Small intestine (tissue), 7 donors: ENCODE data around the gene CEP170. TPM values are rescaled to one million over a fixed set of nuclear protein-coding genes. Genes with fewer than 3 reads are reported as not detected.

Experiments
- DNase-seq, 2 donors: peaks; one replicate each; pipeline versions ENCODE4 v3.0.0 to v3.0.0-alpha.2; 2013
- FAIRE-seq: peaks from 2 replicates; lab custom pipeline; 2012; peaks lifted over from hg19 to GRCh38; lab: Jason Lieb, UNC
- H3K27ac ChIP-seq, 3 donors: one replicate each; pipeline ENCODE4 v1.5.1; 2013; ENCODE audit warnings: low read length in 2 of 3, mild to moderate bottlenecking in 2 of 3, control low read depth in 1 of 3, inconsistent platforms in 1 of 3, low read depth in 1 of 3, moderate library complexity in 1 of 3
- H3K27me3 ChIP-seq, 3 donors: one replicate each; pipeline ENCODE4 v1.6.1; 2013; ENCODE audit warnings: low read length in 3 of 3, inconsistent platforms in 1 of 3; ENCODE audit not compliant: control insufficient read depth in 3 of 3, insufficient read depth in 3 of 3
- H3K36me3 ChIP-seq, 3 donors: one replicate each; pipeline ENCODE4 v1.6.1; 2013; ENCODE audit warnings: low read length in 3 of 3, inconsistent platforms in 1 of 3, low read depth in 1 of 3, mild to moderate bottlenecking in 1 of 3, moderate library complexity in 1 of 3; ENCODE audit not compliant: control insufficient read depth in 3 of 3, insufficient read depth in 2 of 3
- H3K4me1 ChIP-seq, 3 donors: one replicate each; pipeline ENCODE4 v1.6.1; 2013; ENCODE audit warnings: low read length in 2 of 3, inconsistent platforms in 1 of 3, low read depth in 1 of 3, mild to moderate bottlenecking in 1 of 3, moderate library complexity in 1 of 3; ENCODE audit not compliant: control insufficient read depth in 3 of 3, insufficient read depth in 2 of 3
- H3K4me3 ChIP-seq, 3 donors: one replicate each; pipeline ENCODE4 v1.5.1; 2013; ENCODE audit warnings: low read length in 3 of 3, control low read depth in 1 of 3, inconsistent platforms in 1 of 3, low read depth in 1 of 3, mild to moderate bottlenecking in 1 of 3, moderate library complexity in 1 of 3
- H3K9me3 ChIP-seq, 2 donors: one replicate each; pipeline ENCODE4 v1.6.1; 2013; ENCODE audit warnings: low read depth in 1 of 2, low read length in 1 of 2; ENCODE audit not compliant: control insufficient read depth in 2 of 2, insufficient read depth in 1 of 2
- WGBS, 3 donors: extraction: QIAGEN DNeasy Blood & Tissue Kit; methylation state at CpG; one replicate each; pipeline ENCODE4 v1.1.7; 2013; 5-methylcytosine and 5-hydroxymethylcytosine counted together
- polyA plus RNA-seq, 4 donors: library from polyadenylated mRNA; stranded (reverse) in 3 of 4; unstranded in 1 of 4; fragments of 200-250 nt in 3 of 4; fragments of 120-200 nt in 1 of 4; gene quantifications; one replicate each; pipeline versions ENCODE4 v1.2.1 to v1.2.3, GENCODE V29; 2013
- donor health status: healthy with polysubstance abuse.
- donor health status: control.
- donor health status: control.
- donor health status: Bipolar disorder and iron deficiency.
- donor health status: healthy.

The CEP170 gene
- polyA plus RNA-seq, 4 donors: 1.1 to 12.9 (median 4.8) TPM

DNA sequence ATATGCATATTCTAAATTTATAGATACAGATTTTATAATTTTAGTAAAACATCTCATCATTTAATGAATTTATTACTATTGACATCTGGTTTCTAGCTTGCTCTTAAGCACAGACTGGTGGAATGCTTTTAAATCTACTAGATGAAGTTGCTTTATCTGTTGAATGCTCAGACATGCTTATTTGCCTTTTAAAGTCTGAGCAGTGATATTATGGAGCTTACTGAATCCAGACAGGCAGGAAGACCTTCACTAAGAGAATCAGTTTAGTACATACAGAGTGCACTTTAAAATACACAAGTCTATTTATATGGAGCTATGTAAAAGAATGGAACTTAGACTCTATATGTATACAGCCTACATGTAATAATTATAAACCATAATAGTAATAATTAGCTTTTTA is 17.3 kb upstream of the CEP170 start:
- Histone ChIP-seq H3K4me3 (no peak overlapping the region), H3K9me3 (no peaks in the 10 kb centered on the region), H3K27ac (no peak overlapping the region), H3K36me3 (peaks cover 0 to 13% (median 6%) of the 10 kb centered on the region in 3 donors), H3K27me3 (no peaks in the 10 kb centered on the region), H3K4me1 (no peaks in the 10 kb centered on the region)
- no peak for DNase-seq
- no peak for FAIRE-seq

DNA sequence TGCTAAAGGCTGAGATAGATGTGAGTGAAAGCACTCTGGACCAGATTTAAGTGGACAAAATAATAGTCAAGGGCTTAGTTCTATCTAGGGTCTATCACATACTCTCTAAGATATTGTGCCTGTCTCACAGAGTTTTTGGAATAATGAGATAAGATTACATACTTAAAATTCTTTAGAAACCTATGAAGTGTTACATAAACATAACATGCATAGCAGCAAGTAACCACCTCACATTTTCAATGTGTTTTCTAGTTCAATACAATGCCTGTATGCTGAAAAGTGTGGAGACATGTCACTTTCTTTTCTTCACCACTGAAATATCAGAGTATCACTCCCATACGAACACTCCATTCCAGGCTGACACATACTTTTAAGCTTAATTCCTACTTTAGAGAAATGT is 16.9 kb upstream of the CEP170 start:
- Histone ChIP-seq H3K4me1 (no peaks in the 10 kb centered on the region), H3K27ac (no peak overlapping the region), H3K27me3 (no peaks in the 10 kb centered on the region), H3K4me3 (no peak overlapping the region), H3K36me3 (peaks cover 0 to 16% (median 4%) of the 10 kb centered on the region in 3 donors), H3K9me3 (no peaks in the 10 kb centered on the region)
- WGBS, 3 donors: 85 to 96% (median 87%) methylated on average over 1 of the region's 1 CpG
- no peak for DNase-seq
- no peak for FAIRE-seq

DNA sequence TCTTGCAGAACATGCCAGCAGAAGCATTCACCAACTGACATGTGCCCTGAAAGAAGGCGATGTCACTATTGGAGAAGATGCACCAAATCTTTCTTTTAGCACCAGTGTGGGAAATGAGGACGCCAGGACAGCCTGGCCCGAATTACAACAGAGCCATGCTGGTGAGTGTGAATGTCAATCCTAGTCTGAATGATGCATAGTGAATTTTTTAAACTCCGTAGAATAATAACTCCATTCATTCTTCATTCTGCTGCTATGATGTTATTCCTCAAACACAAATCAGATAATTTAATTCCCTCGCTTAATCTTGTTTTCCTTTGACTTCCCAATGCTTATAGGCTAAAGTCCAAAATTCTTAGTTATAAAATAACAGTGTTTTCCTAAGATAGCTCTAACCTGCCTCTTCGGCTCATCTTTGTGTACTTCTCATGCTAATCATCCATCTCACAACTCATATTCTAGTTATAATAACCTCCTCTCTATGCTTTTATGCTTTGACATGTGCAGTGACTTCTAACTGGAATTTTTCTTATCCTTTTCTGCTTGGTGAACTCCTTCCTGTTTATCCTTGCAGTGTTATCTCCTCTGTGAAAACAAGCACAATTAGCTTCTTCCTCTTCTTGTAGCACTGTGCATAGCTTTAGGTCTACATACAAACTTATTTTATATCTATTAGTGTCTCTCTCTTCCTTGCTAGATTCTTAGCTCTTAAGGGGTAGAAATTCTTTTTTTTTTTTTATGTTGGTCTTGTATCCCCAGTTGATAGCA is 15.2 kb upstream of the CEP170 start:
- H3K27ac ChIP-seq: no peak overlapping the region
- FAIRE-seq: no peak
- no peaks in the 10 kb centered on the region for H3K4me1 ChIP-seq

DNA sequence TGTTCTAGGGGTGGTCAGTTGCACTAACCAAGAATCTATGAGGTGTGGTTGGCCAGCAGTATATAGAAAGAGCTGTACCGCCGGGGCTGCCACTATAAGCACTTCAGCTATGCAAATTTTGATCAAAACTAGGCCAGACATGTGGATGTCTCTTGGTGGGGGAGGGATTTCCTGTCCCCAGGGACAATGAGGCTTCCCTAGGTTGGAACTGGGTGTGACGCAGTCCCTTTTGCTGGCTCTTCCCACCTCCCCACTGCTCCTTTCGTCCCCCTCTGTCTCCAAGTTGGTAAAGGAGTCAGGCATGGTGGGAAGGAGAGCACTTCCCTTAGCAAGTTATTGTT is 14.3 kb upstream of the CEP170 start:
- no peak for DNase-seq
- FAIRE-seq: no peak
- Histone ChIP-seq H3K27ac (no peak overlapping the region), H3K9me3 (no peaks in the 10 kb centered on the region), H3K36me3 (peaks cover 0 to 18% (median 0%) of the 10 kb centered on the region in 3 donors), H3K4me3 (no peak overlapping the region), H3K4me1 (peaks cover 0 to 3% (median 0%) of the 10 kb centered on the region in 3 donors), H3K27me3 (no peaks in the 10 kb centered on the region)
- WGBS, 3 donors: 89 to 95% (median 92%) methylated on average over 4 of the region's 4 CpGs

More for the DNA sequence above, 15.2 kb upstream of the CEP170 start:
- Histone ChIP-seq H3K36me3 (peaks cover 0 to 18% (median under 1%) of the 10 kb centered on the region in 3 donors), H3K9me3 (no peaks in the 10 kb centered on the region), H3K27me3 (no peaks in the 10 kb centered on the region), H3K4me3 (no peak overlapping the region)
- no peak for DNase-seq
- 49 to 72% (median 67%) methylated on average over 6 of the region's 6 CpGs for WGBS, 3 donors

DNA sequence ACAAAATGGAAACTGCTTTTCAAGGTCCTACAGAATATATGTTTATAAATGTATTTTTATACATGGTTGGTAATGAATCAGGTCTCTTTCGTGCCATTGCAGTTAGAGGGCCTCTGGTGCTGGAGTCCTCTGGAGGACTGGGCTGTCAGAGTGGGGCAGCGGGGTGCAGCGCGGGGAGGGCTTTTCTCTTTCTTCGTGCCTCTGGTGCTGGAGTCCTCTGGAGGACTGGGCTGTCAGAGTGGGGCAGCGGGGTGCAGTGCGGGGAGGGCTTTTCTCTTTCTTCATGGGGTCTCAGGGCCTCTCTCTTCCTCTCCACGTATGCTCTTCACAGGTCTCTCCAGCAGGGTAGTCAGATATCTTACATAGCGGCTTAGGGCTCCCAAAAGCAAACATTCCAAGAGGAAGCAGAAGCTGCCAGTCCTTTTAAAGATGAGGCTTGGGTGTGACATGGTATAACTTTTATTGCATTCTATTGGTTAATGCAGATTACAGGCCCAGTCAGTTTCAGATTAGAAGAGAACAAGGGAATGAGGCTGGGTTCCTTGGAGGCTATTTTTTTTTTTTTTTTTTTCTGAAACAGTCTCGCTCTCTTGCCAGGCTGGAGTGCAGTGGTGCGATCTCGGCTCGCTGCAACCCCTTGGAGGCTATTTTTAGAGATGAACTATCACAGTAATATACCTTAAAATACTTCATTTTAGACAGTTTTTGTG is 13.8 kb upstream of the CEP170 start:
- FAIRE-seq: no peak
- Histone ChIP-seq H3K27ac (no peak overlapping the region), H3K4me1 (peaks cover 0 to 3% (median 0%) of the 10 kb centered on the region in 3 donors), H3K9me3 (no peaks in the 10 kb centered on the region), H3K36me3 (peaks cover 0 to 16% (median 0%) of the 10 kb centered on the region in 3 donors), H3K4me3 (no peak overlapping the region), H3K27me3 (no peaks in the 10 kb centered on the region)
- no peak for DNase-seq
- 88 to 91% (median 91%) methylated on average over 13 of the region's 13 CpGs for WGBS, 3 donors

DNA sequence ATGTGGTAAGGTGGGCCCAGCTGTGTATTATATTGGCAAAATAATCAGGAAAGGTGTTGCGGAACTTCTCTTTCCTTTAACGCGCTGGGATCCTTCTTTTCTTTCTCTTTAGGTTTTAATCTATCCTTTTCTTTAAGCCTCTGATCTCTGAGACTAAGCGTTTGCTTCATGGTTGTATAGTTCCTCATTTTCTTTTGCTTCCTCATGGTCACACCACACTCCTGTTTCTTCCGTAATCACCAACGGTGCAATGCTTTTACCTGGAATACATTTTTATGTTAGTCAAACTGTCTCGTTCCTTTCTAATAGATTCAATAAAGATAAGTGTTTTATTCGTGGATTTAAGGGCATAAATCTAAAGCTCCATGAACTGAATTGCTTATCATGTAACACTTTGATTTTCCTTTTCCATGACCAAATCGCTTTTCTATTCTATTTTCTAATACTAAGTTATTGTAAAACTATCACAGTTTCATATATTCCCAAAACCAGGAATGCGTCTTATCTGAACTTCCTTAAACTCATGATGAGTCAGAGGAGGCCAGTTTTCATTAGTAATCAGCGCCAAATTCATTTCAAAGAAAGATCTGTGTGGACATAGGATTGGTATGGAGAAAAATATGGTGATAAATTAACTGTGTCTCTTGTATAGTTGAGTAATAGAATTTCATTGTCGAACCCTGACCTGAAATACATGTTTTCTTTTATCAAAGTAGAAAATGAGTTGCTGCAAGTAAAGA is 13.0 kb upstream of the CEP170 start:
- H3K9me3 ChIP-seq: no peaks in the 10 kb centered on the region
- DNase-seq (no peak), FAIRE-seq (no peak)
- H3K36me3 ChIP-seq: peaks cover 0 to 18% (median 0%) of the 10 kb centered on the region in 3 donors
- H3K4me3 ChIP-seq: no peak overlapping the region
- H3K4me1 ChIP-seq: peaks cover 0 to 3% (median 0%) of the 10 kb centered on the region in 3 donors
- no peak overlapping the region for H3K27ac ChIP-seq
- WGBS, 3 donors: 72 to 81% (median 73%) methylated on average over 12 of the region's 12 CpGs
- no peaks in the 10 kb centered on the region for H3K27me3 ChIP-seq

DNA sequence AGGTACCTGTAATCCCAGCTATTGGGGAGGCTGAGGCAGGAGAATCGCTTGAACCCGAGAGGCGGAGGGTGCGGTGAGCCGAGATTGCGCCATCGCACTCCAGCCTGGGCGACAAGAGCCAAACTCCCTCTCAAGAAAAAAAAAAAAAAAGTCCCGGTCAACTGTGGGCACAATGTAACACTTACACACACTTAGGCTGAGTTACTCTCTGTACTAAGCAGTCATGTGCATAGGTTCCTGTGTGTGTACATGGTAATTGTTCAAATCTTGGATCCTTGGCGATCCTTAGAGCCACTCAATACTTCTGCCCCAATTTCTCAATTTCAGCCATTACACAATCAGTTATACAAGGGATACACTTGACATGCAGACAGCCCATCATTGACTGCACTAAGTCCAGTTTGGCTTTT is 12.4 kb upstream of the CEP170 start:
- WGBS, 3 donors: 83 to 95% (median 86%) methylated on average over 10 of the region's 10 CpGs
- FAIRE-seq (no peak), DNase-seq (no peak)
- H3K9me3 ChIP-seq: no peaks in the 10 kb centered on the region
- no peak overlapping the region for H3K4me3 ChIP-seq
- no peak overlapping the region for H3K27ac ChIP-seq
- H3K27me3 ChIP-seq: no peaks in the 10 kb centered on the region
- peaks cover 0 to 3% (median 0%) of the 10 kb centered on the region in 3 donors for H3K4me1 ChIP-seq
- peaks cover 0 to 18% (median 0%) of the 10 kb centered on the region in 3 donors for H3K36me3 ChIP-seq

DNA sequence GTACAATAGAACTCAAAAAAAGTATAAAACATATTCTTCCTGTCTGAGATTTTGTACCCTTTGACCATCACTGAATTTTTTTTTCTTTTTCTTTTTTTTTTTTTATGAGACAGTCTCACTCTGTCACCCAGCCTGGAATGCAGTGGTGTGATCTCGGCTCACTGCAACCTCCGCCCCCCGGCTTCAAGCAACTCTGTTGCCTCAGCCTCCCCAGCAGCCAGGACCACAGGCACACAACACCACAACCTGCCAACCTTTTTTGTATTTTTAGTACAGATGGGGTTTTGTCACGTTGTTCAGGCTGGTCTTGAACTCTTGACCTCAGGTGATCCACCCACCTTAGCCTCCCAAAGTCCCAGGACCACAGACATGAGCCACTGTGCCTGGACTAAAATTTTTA is 11.2 kb upstream of the CEP170 start:
- Histone ChIP-seq H3K9me3 (no peaks in the 10 kb centered on the region), H3K36me3 (peaks cover 0 to 15% (median 0%) of the 10 kb centered on the region in 3 donors)
- WGBS, 3 donors: 91 to 95% (median 92%) methylated on average over 4 of the region's 4 CpGs

More for the DNA sequence above, 11.2 kb upstream of the CEP170 start:
- no peak for DNase-seq
- H3K27me3 ChIP-seq: no peaks in the 10 kb centered on the region
- FAIRE-seq: no peak
- no peak overlapping the region for H3K27ac ChIP-seq
- H3K4me3 ChIP-seq: no peak overlapping the region
- H3K4me1 ChIP-seq: peaks cover 0 to 3% (median 0%) of the 10 kb centered on the region in 3 donors
